AG10803 (cell line): ENCODE data around the gene DIPK1B.
"Not testable (repeated sequence)": the region's sequence is repeated elsewhere in the genome, so short reads cannot be mapped to it uniquely, and the experiment has no call there.

ENCODE experiments used
- DNase-seq: peaks from one replicate; pipeline ENCODE4 v3.0.0; 2010; ENCODE audit warnings: low read depth
- H3K4me3 ChIP-seq: 2 replicates; pipeline ENCODE4 v1.5.1; 2011; ENCODE audit warnings: mild to moderate bottlenecking, low read length, control low read depth
- TF ChIP-seq, protein P1 (sequence below): conservative IDR thresholded peaks from 2 replicates; pipeline ENCODE4 v1.5.1; 2011; ENCODE audit warnings: mild to moderate bottlenecking, low read length, control low read depth, inconsistent platforms

Gene DIPK1B

GRCh38 chr9:136757328-136757727, 45.0 kb downstream of the DIPK1B start:
- TF ChIP-seq, protein P1, sequence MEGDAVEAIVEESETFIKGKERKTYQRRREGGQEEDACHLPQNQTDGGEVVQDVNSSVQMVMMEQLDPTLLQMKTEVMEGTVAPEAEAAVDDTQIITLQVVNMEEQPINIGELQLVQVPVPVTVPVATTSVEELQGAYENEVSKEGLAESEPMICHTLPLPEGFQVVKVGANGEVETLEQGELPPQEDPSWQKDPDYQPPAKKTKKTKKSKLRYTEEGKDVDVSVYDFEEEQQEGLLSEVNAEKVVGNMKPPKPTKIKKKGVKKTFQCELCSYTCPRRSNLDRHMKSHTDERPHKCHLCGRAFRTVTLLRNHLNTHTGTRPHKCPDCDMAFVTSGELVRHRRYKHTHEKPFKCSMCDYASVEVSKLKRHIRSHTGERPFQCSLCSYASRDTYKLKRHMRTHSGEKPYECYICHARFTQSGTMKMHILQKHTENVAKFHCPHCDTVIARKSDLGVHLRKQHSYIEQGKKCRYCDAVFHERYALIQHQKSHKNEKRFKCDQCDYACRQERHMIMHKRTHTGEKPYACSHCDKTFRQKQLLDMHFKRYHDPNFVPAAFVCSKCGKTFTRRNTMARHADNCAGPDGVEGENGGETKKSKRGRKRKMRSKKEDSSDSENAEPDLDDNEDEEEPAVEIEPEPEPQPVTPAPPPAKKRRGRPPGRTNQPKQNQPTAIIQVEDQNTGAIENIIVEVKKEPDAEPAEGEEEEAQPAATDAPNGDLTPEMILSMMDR = no peak
- no peak for DNase-seq
- no peak overlapping the region for H3K4me3 ChIP-seq

GRCh38 chr9:136757751-136758140, 45.4 kb downstream of the DIPK1B start:
- TF ChIP-seq, protein P1 = no peak
- no peak overlapping the region for H3K4me3 ChIP-seq

DNA sequence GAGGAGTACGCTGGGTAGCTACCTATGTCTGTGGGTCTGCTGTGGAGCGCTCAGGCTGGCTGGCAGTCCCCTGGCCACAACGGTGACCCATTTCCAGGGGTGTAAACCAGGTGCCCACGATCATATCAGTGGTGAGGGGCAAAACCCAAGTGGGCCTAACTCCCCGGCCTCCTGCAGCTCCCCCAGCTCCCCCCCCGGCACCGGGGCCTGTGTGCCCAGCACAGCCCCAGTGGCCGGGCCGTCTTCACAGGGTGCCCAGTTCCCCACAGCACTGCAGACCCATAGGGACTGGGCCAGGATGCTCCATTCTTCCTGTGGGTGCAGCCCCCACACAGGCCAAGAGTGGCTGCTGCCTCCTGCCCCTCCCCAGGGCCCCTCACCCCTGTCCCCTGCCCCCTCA, 46.6 kb downstream of the DIPK1B start:
- H3K4me3 ChIP-seq = no peak overlapping the region
- DNase-seq = no peak
- TF ChIP-seq, protein P1 = no peak

More at GRCh38 chr9:136757751-136758140, 45.4 kb downstream of the DIPK1B start:
- DNase-seq = no peak

- TF ChIP-seq, protein P1 = no peak
- no peak overlapping the region for H3K4me3 ChIP-seq
- DNase-seq = no peak
Measured at GRCh38 chr9:136759436-136760325, 47.3 kb downstream of the DIPK1B start.

DNA sequence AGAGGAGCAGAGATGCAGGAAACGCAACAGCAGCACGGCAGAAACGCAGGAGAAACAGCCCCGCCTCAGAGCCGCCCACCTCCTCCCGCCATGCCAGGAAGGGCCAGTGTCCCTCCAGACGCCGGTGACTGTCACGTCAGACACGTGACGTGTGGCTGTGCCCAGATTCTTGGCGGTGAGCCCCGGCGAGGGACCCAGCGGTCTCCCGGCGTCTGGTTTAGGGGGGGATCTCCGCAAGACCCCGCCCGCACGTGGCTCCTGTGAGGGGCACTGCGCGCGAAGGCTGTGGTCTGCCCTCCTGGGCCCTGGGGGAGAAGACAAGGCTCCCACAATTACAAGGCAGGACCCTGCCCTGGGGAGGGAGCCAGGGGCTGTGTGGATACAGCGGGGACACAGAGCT, 48.1 kb downstream of the DIPK1B start:
- TF ChIP-seq, protein P1 = no peak
- no peak for DNase-seq
- H3K4me3 ChIP-seq = no peak overlapping the region

- peak; percentile 63 for DNase-seq
- not testable (repeated sequence) for H3K4me3 ChIP-seq
- TF ChIP-seq, protein P1 = peak; percentile 67
Measured at GRCh38 chr9:136760834-136761544, 48.6 kb downstream of the DIPK1B start.
